HG03039 (cell line): ENCODE measurements around the gene LYST.
"Not testable (repeated sequence)": the region's sequence is repeated elsewhere in the genome, so short reads cannot be mapped to it uniquely, and the experiment has no call there.

Experiments used
- ATAC-seq: cut with Tn5 transposase; IDR thresholded peaks from one replicate; pipeline ENCODE4 v1.9.1; 2021; ENCODE audit warnings: mild to moderate bottlenecking, moderate library complexity; ENCODE audit not compliant: unreplicated experiment

Gene LYST

DNA sequence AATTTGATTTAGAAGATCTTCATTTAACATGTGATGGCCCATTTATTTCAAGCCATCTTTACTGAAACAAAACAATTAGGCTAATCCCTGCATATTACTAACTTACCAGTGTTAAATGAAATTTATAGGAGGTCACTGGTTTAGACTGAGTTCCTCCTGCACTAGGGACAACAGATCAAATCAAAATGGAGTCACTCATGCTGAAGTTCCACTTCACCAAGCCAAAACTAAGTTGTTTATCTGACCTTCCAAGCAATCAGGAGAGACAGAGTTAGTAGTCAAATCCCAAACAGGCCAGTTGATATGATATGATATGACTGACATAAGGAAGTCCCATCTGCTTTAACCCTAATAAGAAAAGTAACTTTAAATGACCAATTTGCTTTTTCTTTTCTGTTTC lies 4.8 kb downstream of the LYST start:
- no peak for ATAC-seq

GRCh38 chr1:235860829-235861228 lies 5.9 kb downstream of the LYST start:
- no peak for ATAC-seq

- no peak for ATAC-seq
These were observed 6.9 kb downstream of the LYST start for GRCh38 chr1:235859789-235860188.

- no peak for ATAC-seq
These were observed 7.9 kb downstream of the LYST start for GRCh38 chr1:235858766-235859165.

- ATAC-seq: no peak
These were observed 8.9 kb downstream of the LYST start for GRCh38 chr1:235857756-235858155.

- no peak for ATAC-seq
These were observed 10.8 kb downstream of the LYST start for GRCh38 chr1:235855811-235856429.

DNA sequence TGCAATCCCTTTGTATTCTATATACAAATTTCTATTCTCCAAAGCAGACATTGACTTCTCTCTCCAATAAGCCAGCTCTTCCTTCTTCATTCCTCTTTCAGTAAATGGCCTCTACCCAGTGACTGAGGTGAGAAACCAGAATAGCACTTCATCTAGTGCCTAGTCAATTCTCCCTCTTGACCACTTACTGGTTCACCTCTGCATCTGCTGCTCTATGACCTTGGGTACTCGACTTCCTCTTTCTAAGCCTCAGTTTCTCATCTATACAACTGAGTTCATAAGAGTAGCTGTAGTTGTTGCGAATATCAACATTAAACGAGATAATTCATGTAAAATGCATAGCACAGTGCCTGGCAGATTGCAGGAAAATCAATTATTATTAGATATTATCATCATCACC lies 12.4 kb downstream of the LYST start:
- ATAC-seq: no peak

DNA sequence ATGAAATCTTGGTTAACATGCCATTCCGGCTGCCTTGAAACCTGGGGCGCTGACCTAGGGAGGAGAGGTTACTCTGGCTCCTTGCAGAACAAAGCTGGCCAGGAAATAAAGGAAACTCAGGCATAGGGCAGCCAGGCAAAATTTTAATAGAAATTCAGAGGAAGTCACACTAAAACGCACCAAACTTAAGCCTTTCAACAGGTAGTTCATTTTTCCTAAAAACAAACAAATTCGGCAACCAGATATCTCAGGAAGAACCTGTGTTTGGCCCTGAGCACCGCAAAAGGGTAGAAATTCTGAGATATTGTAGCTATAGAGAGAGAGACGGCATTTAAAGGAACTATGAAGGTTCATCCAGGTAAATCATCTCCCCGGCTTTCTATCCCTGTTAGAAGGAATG lies 13.1 kb downstream of the LYST start:
- ATAC-seq: no peak

- no peak for ATAC-seq
These were observed 13.8 kb downstream of the LYST start for GRCh38 chr1:235852887-235853286.

GRCh38 chr1:235851939-235852338 lies 14.8 kb downstream of the LYST start:
- ATAC-seq: no peak

DNA sequence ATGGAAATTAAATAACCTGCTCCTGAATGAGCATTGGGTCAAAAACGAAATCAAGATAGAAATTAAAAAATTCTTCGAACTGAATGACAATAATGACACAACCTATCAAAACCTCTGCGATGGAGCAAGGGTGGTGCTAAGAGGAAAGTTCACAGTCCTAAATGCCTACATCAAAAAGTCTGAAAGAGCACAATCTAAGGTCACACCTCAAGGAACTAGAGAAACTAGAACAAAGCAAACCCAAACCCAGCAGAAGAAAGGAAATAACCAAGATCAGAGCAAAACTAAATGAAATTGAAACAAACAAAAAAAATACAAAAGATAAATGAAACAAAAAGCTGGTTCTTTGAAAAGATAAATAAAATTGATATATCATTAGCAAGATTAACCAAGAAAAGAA lies 18.5 kb downstream of the LYST start:
- not testable (repeated sequence) for ATAC-seq

- not testable (repeated sequence) for ATAC-seq
These were observed 21.0 kb downstream of the LYST start for GRCh38 chr1:235845656-235846107.

- no peak for ATAC-seq
These were observed 21.9 kb downstream of the LYST start for GRCh38 chr1:235844776-235845175.

- no peak for ATAC-seq
These were observed 23.2 kb downstream of the LYST start for GRCh38 chr1:235843461-235843961.

DNA sequence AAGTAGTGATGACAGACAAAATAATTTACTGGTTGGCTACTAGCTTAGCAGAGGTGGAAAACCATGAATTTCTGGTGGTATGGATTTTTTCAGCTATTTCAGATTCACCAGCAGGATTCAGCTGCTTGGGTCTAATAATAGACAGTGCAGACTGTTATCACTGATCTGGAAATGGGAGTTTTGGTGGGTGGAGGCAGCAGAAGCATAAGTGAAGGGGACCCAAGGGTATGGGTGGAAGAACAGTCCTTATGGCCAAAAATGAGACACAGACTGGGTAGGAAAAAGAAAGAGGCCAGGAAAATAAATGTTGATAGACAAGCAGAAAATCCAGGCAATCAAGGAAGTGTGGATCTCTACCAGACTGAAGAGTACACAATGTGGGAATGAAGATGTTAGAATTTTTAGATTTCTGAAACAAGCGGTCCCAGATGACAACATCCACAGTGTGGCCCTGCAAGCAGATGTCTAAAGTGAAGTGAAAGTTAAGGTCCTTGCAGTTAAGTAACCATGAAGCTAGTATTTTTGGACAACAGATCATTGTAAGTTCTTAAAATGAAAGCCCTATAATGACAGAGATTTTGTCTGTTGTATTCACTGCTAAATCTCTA lies 24.7 kb downstream of the LYST start:
- peak; percentile 57 for ATAC-seq

DNA sequence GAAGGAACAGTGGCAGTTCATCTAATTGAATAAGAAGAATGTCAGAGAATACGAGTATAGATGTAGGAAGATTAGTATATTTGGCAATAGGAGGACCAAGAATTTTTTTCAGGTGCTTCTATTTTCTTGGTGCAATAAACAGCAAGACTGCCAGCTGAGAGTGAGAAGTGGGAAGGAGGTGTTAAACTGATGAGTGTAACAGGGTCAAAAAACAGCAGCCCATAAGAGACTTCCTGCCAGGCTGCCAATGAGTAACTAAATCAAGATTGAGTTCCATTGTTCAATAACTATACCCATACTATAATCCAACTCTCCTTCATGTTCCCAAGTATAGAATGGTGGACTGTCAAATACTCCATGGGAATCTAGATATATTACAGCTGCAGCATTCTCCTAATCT lies 28.7 kb downstream of the LYST start:
- ATAC-seq: no peak

- no peak for ATAC-seq
These were observed 31.5 kb downstream of the LYST start for GRCh38 chr1:235835226-235835625.

GRCh38 chr1:235834620-235835019 lies 32.1 kb downstream of the LYST start:
- ATAC-seq: no peak

GRCh38 chr1:235832011-235832410 lies 34.7 kb downstream of the LYST start:
- ATAC-seq: no peak

DNA sequence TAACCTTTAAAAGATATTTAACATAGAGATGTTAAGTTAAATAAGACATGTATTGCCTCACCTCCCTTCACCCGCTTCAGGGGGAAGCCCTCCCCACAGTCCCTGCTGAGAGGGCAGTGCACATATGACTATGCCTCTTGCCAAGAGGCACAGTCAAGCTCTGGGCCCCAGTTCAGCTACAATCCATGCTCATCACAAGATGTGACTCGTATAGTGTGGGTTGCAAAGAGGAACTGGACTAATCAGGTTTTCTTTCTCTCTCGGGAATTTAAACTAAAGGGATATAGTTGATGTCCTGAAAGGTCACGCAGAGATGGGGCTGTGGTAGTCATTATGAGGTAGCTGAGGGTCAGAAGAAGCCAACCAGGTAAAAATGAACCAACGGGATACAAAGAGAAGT lies 35.6 kb downstream of the LYST start:
- ATAC-seq: peak; percentile 97

- ATAC-seq: no peak
These were observed 40.4 kb downstream of the LYST start for GRCh38 chr1:235826102-235826854.

DNA sequence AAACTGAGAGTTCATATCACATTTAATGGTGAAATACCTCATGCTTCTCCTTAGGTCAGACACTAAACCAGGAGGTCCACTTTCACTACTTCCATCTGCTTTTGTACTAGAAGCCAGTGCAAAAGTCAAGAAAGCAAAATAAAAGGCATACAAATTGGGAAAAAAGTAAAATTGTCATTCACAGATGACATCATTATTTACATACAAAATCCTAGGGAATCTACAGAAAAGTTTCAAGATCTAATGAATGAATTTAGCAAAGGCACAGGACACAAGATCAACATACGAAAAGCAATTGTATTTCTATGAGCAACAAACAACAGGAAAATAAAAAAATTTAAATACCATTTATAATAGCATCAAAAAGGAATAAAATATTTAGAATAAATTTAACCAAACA lies 41.5 kb downstream of the LYST start:
- ATAC-seq: no peak
